A549 (cell line): ENCODE results near the gene AGRN.

Experiments used
- EP300 ChIP-seq, 2 experiments: fragments of >200 bp; sonication (Bioruptor Twin); formaldehyde crosslinking; IDR thresholded peaks; 2 replicates in 1 of 2; 3 replicates in 1 of 2; pipeline ENCODE4 v1.6.1; 2016 to 2017
- ESRRA ChIP-seq: fragments of 150-350 bp; IDR thresholded peaks from 2 replicates; pipeline ENCODE4 v1.6.1; 2014; ENCODE audit warnings: mild to moderate bottlenecking, low read length, borderline replicate concordance
- KDM1A ChIP-seq: fragments of 200-600 bp; sonication (generic); IDR thresholded peaks from 2 replicates; pipeline ENCODE4 v1.6.1; 2016; ENCODE audit warnings: low read depth, mild to moderate bottlenecking
- KDM5A ChIP-seq: fragments of 200-600 bp; sonication (generic); IDR thresholded peaks from 2 replicates; pipeline ENCODE4 v1.6.1; 2016; ENCODE audit warnings: antibody characterized with exemption, mild to moderate bottlenecking
- POLR2A ChIP-seq: IDR thresholded peaks from 2 replicates; pipeline ENCODE4 v1.6.1; 2012; ENCODE audit warnings: mild to moderate bottlenecking, low read length
- SREBF2 ChIP-seq: fragments of 450-650 bp; IDR thresholded peaks from 2 replicates; pipeline ENCODE4 v1.6.1; 2014; ENCODE audit warnings: mild to moderate bottlenecking, moderate library complexity
- ZC3H11A ChIP-seq: fragments of 450-650 bp; IDR thresholded peaks from 2 replicates; pipeline ENCODE4 v1.6.1; 2014; ENCODE audit warnings: antibody characterized with exemption, mild to moderate bottlenecking
- ZFP36 ChIP-seq: fragments of 450-650 bp; IDR thresholded peaks from 2 replicates; pipeline ENCODE4 v1.6.1; 2014; ENCODE audit warnings: borderline replicate concordance; ENCODE audit not compliant: partially characterized antibody
- TF ChIP-seq, protein P1 (sequence below): fragments of >200 bp; sonication (Bioruptor Twin); formaldehyde crosslinking; IDR thresholded peaks from 3 replicates; pipeline ENCODE4 v1.5.1; 2016
- TF ChIP-seq, protein P2 (sequence below): fragments of 150-350 bp; IDR thresholded peaks from 2 replicates; pipeline ENCODE4 v1.6.1; 2014; ENCODE audit warnings: low read depth, mild to moderate bottlenecking, low read length
- TF ChIP-seq, protein P3 (sequence below): fragments of 250-450 bp; sonication (Bioruptor Pico); IDR thresholded peaks from 2 replicates; pipeline ENCODE4 v1.5.0; 2021; ENCODE audit warnings: mild to moderate bottlenecking, moderate library complexity, borderline replicate concordance
- TF ChIP-seq, protein P4 (sequence below): IDR thresholded peaks from 2 replicates; pipeline ENCODE4 v1.6.1; 2012
- TF ChIP-seq, protein P5 (sequence below): fragments of 200-600 bp; sonication (generic); IDR thresholded peaks from 2 replicates; pipeline ENCODE4 v1.6.1; 2016; ENCODE audit warnings: antibody characterized with exemption, mild to moderate bottlenecking, moderate library complexity

DNA sequence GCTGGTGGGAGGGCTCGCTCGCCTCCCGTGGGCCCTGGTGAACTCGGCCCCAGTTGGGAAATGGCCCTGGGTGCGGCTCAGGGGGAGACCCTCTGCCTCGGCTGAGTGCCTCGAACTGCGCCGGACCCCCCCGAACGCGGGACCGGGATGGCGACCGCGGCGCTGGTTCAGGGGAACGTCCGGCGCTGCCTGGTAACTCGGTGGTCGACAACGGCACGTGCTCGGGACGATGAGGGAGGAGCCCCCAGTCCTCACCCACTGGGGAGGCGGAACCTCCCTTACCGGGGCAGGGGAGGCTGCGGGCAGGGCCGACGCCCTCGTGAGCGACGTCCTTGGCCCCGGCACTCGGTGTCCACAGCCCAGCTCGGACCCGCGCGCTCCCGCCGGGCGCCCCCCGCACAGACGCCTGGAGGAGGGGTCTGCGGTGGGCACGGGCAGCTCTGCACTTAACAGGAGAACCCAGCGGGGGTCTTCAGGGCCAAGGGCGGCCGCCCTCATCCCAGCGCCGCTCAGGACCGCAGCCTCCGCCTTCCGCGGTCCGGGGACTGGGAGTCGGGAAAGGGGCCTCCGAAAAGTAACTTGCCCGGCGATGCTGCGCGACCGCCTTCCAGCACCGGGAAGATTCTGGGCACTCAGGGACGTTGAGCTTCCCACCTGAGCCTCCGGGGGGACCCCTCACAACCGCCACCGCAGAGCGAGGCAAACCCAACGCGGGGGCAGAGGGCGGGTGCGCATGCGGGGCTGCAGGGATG, 21.8 kb upstream of the AGRN start:
- TF ChIP-seq, protein P1, sequence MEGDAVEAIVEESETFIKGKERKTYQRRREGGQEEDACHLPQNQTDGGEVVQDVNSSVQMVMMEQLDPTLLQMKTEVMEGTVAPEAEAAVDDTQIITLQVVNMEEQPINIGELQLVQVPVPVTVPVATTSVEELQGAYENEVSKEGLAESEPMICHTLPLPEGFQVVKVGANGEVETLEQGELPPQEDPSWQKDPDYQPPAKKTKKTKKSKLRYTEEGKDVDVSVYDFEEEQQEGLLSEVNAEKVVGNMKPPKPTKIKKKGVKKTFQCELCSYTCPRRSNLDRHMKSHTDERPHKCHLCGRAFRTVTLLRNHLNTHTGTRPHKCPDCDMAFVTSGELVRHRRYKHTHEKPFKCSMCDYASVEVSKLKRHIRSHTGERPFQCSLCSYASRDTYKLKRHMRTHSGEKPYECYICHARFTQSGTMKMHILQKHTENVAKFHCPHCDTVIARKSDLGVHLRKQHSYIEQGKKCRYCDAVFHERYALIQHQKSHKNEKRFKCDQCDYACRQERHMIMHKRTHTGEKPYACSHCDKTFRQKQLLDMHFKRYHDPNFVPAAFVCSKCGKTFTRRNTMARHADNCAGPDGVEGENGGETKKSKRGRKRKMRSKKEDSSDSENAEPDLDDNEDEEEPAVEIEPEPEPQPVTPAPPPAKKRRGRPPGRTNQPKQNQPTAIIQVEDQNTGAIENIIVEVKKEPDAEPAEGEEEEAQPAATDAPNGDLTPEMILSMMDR = no peak
- TF ChIP-seq EP300 (IDR thresholded peaks at IDR 0.05) (no peak), ZFP36 (no peak), KDM1A (no peak), ESRRA (no peak), KDM5A (no peak), SREBF2 (no peak), POLR2A (no peak), ZC3H11A (no peak)
- TF ChIP-seq, protein P2, sequence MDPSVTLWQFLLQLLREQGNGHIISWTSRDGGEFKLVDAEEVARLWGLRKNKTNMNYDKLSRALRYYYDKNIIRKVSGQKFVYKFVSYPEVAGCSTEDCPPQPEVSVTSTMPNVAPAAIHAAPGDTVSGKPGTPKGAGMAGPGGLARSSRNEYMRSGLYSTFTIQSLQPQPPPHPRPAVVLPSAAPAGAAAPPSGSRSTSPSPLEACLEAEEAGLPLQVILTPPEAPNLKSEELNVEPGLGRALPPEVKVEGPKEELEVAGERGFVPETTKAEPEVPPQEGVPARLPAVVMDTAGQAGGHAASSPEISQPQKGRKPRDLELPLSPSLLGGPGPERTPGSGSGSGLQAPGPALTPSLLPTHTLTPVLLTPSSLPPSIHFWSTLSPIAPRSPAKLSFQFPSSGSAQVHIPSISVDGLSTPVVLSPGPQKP = no peak
- TF ChIP-seq, protein P3, sequence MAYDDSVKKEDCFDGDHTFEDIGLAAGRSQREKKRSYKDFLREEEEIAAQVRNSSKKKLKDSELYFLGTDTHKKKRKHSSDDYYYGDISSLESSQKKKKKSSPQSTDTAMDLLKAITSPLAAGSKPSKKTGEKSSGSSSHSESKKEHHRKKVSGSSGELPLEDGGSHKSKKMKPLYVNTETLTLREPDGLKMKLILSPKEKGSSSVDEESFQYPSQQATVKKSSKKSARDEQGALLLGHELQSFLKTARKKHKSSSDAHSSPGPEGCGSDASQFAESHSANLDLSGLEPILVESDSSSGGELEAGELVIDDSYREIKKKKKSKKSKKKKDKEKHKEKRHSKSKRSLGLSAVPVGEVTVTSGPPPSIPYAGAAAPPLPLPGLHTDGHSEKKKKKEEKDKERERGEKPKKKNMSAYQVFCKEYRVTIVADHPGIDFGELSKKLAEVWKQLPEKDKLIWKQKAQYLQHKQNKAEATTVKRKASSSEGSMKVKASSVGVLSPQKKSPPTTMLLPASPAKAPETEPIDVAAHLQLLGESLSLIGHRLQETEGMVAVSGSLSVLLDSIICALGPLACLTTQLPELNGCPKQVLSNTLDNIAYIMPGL (CRISPR knock-in tag) = no peak
- TF ChIP-seq, protein P4, sequence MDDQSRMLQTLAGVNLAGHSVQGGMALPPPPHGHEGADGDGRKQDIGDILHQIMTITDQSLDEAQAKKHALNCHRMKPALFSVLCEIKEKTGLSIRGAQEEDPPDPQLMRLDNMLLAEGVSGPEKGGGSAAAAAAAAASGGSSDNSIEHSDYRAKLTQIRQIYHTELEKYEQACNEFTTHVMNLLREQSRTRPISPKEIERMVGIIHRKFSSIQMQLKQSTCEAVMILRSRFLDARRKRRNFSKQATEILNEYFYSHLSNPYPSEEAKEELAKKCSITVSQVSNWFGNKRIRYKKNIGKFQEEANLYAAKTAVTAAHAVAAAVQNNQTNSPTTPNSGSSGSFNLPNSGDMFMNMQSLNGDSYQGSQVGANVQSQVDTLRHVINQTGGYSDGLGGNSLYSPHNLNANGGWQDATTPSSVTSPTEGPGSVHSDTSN = no peak
- TF ChIP-seq, protein P5, sequence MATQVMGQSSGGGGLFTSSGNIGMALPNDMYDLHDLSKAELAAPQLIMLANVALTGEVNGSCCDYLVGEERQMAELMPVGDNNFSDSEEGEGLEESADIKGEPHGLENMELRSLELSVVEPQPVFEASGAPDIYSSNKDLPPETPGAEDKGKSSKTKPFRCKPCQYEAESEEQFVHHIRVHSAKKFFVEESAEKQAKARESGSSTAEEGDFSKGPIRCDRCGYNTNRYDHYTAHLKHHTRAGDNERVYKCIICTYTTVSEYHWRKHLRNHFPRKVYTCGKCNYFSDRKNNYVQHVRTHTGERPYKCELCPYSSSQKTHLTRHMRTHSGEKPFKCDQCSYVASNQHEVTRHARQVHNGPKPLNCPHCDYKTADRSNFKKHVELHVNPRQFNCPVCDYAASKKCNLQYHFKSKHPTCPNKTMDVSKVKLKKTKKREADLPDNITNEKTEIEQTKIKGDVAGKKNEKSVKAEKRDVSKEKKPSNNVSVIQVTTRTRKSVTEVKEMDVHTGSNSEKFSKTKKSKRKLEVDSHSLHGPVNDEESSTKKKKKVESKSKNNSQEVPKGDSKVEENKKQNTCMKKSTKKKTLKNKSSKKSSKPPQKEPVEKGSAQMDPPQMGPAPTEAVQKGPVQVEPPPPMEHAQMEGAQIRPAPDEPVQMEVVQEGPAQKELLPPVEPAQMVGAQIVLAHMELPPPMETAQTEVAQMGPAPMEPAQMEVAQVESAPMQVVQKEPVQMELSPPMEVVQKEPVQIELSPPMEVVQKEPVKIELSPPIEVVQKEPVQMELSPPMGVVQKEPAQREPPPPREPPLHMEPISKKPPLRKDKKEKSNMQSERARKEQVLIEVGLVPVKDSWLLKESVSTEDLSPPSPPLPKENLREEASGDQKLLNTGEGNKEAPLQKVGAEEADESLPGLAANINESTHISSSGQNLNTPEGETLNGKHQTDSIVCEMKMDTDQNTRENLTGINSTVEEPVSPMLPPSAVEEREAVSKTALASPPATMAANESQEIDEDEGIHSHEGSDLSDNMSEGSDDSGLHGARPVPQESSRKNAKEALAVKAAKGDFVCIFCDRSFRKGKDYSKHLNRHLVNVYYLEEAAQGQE = no peak
